ENCODE measurements around the gene THBD. TPM values are rescaled to one million over a fixed set of nuclear protein-coding genes. Genes with fewer than 3 reads are reported as not detected.

THBD gene, protein sequence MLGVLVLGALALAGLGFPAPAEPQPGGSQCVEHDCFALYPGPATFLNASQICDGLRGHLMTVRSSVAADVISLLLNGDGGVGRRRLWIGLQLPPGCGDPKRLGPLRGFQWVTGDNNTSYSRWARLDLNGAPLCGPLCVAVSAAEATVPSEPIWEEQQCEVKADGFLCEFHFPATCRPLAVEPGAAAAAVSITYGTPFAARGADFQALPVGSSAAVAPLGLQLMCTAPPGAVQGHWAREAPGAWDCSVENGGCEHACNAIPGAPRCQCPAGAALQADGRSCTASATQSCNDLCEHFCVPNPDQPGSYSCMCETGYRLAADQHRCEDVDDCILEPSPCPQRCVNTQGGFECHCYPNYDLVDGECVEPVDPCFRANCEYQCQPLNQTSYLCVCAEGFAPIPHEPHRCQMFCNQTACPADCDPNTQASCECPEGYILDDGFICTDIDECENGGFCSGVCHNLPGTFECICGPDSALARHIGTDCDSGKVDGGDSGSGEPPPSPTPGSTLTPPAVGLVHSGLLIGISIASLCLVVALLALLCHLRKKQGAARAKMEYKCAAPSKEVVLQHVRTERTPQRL
- 6.8 TPM for total RNA-seq

GRCh38 chr20:23049201-23050075 is at the start of gene THBD:
TSS of gene THBD (minus strand) at chr20:23049672. CDS start at chr20:23049504, 168 bp downstream.
- no peaks in the 10 kb centered on the region for H3K9me3 ChIP-seq (ENCODE audit: control insufficient read depth in 3 of 3, low read length in 3 of 3)
- peak within 1 kb of the TSS; percentile 77 to 93 (median 86) for H3K4me3 ChIP-seq (ENCODE audit: low read length in 3 of 3)
- H3K27ac ChIP-seq (ENCODE audit: low read depth, low read length), result peak within 1 kb of the TSS; percentile 94
- H3K36me3 ChIP-seq (ENCODE audit: control insufficient read depth in 3 of 3, insufficient read depth in 3 of 3, low read length in 3 of 3), result peaks cover 0 to 4% (median 0%) of the 10 kb centered on the region in 3 donors
- peak within 1 kb of the TSS; percentile 91 to 99 (median 98) for H3K9ac ChIP-seq (ENCODE audit: low read depth in 1 of 3, low read length in 3 of 3)
- peaks cover 49 to 70% (median 61%) of the 10 kb centered on the region in 3 donors for H3K4me1 ChIP-seq (ENCODE audit: control insufficient read depth in 3 of 3, insufficient read depth in 3 of 3, low read length in 3 of 3)
- no peaks in the 10 kb centered on the region for H3K27me3 ChIP-seq (ENCODE audit: control insufficient read depth in 3 of 3, insufficient read depth in 3 of 3, low read length in 3 of 3)

- H3K27me3 ChIP-seq (ENCODE audit: control insufficient read depth in 3 of 3, insufficient read depth in 3 of 3, low read length in 3 of 3), result no peaks in the 10 kb centered on the region
- H3K4me1 ChIP-seq (ENCODE audit: control insufficient read depth in 3 of 3, insufficient read depth in 3 of 3, low read length in 3 of 3), result peaks cover 8 to 19% (median 16%) of the 10 kb centered on the region in 3 donors
- no peaks in the 10 kb centered on the region for H3K9me3 ChIP-seq (ENCODE audit: control insufficient read depth in 3 of 3, low read length in 3 of 3)
- H3K9ac ChIP-seq (ENCODE audit: low read depth in 1 of 3, low read length in 3 of 3), result no peak overlapping the region
- no peak overlapping the region for H3K27ac ChIP-seq (ENCODE audit: low read depth, low read length)
- H3K36me3 ChIP-seq (ENCODE audit: control insufficient read depth in 3 of 3, insufficient read depth in 3 of 3, low read length in 3 of 3), result no peaks in the 10 kb centered on the region
- H3K4me3 ChIP-seq (ENCODE audit: low read length in 3 of 3), result no peak overlapping the region
These were observed 48.4 kb upstream of the THBD start for GRCh38 chr20:23097636-23098580.

DNA sequence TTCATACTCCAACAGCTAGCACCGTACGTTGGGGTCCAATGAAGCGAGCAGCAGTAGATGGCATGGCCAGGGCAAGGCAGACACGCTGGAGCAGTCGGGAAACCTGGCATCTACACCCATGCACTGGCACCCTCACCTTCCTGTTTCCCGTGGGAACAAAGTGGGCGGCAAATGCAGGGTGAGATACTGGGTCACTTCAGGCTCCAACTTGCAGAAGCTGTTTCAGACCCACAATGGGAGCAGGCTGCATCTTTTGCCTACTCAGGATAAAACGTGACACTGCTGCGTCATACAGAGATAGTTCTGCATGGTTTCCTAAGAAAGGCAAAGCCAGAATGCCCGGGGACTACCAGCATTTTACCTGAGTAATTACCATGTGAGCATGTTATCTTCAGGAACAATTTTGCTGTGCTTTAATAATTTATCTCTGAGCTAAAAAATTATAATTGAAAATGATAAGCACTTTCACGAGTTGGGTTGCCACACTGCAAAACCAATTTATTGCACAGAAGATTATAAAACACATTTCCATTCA is 47.6 kb upstream of the THBD start:
- H3K9me3 ChIP-seq (ENCODE audit: control insufficient read depth in 3 of 3, low read length in 3 of 3), result no peaks in the 10 kb centered on the region
- H3K27ac ChIP-seq (ENCODE audit: low read depth, low read length), result no peak overlapping the region
- no peaks in the 10 kb centered on the region for H3K36me3 ChIP-seq (ENCODE audit: control insufficient read depth in 3 of 3, insufficient read depth in 3 of 3, low read length in 3 of 3)
- no peak overlapping the region for H3K4me3 ChIP-seq (ENCODE audit: low read length in 3 of 3)
- H3K27me3 ChIP-seq (ENCODE audit: control insufficient read depth in 3 of 3, insufficient read depth in 3 of 3, low read length in 3 of 3), result no peaks in the 10 kb centered on the region
- H3K9ac ChIP-seq (ENCODE audit: low read depth in 1 of 3, low read length in 3 of 3), result no peak overlapping the region
- peaks cover 15 to 20% (median 19%) of the 10 kb centered on the region in 3 donors for H3K4me1 ChIP-seq (ENCODE audit: control insufficient read depth in 3 of 3, insufficient read depth in 3 of 3, low read length in 3 of 3)

DNA sequence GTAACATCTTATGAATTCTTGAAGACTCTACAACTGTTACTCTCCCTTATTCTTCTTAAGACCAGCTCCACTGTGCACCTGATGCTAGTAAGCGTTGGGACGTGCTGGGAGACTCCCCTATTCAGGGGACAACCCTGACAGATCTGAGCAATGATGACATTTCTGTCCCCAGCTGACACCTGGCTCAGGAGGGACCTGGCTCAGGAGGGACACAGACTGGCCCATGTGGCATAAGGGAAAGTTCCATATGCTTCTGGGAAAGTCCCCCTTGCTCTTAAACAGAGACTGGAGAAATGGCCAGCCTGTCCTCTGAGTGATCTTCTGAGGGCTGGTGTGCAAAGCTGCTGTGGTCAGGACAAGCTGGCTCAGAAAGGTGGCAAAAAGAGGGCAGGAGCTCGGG is 46.6 kb upstream of the THBD start:
- no peak overlapping the region for H3K4me3 ChIP-seq (ENCODE audit: low read length in 3 of 3)
- H3K36me3 ChIP-seq (ENCODE audit: control insufficient read depth in 3 of 3, insufficient read depth in 3 of 3, low read length in 3 of 3), result no peaks in the 10 kb centered on the region
- no peaks in the 10 kb centered on the region for H3K27me3 ChIP-seq (ENCODE audit: control insufficient read depth in 3 of 3, insufficient read depth in 3 of 3, low read length in 3 of 3)
- H3K4me1 ChIP-seq (ENCODE audit: control insufficient read depth in 3 of 3, insufficient read depth in 3 of 3, low read length in 3 of 3), result peaks cover 21 to 27% (median 27%) of the 10 kb centered on the region in 3 donors
- no peaks in the 10 kb centered on the region for H3K9me3 ChIP-seq (ENCODE audit: control insufficient read depth in 3 of 3, low read length in 3 of 3)
- no peak overlapping the region for H3K27ac ChIP-seq (ENCODE audit: low read depth, low read length)
- H3K9ac ChIP-seq (ENCODE audit: low read depth in 1 of 3, low read length in 3 of 3), result no peak overlapping the region

DNA sequence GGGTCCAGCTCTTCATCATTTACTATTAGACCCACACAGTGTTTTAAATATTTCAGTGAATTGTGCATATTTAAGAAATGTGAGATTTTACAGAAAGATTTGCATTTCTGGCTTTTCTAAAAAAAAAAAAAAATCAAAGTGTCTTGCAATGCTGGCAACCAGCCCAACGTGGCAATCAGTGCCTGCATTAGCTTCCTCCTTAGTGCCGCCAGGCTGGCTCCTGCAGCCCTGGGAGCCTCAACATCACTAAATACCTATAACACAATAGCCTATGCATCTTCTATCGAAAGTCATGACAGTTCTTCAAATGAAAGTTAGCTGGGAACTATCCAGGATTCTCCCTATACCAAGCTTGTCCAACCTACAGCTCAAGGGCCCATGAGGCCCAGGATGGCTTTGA is 46.0 kb upstream of the THBD start:
- no peak overlapping the region for H3K9ac ChIP-seq (ENCODE audit: low read depth in 1 of 3, low read length in 3 of 3)
- peaks cover 21 to 27% (median 27%) of the 10 kb centered on the region in 3 donors for H3K4me1 ChIP-seq (ENCODE audit: control insufficient read depth in 3 of 3, insufficient read depth in 3 of 3, low read length in 3 of 3)
- no peaks in the 10 kb centered on the region for H3K9me3 ChIP-seq (ENCODE audit: control insufficient read depth in 3 of 3, low read length in 3 of 3)
- no peaks in the 10 kb centered on the region for H3K27me3 ChIP-seq (ENCODE audit: control insufficient read depth in 3 of 3, insufficient read depth in 3 of 3, low read length in 3 of 3)
- H3K4me3 ChIP-seq (ENCODE audit: low read length in 3 of 3), result no peak overlapping the region
- no peak overlapping the region for H3K27ac ChIP-seq (ENCODE audit: low read depth, low read length)
- no peaks in the 10 kb centered on the region for H3K36me3 ChIP-seq (ENCODE audit: control insufficient read depth in 3 of 3, insufficient read depth in 3 of 3, low read length in 3 of 3)

DNA sequence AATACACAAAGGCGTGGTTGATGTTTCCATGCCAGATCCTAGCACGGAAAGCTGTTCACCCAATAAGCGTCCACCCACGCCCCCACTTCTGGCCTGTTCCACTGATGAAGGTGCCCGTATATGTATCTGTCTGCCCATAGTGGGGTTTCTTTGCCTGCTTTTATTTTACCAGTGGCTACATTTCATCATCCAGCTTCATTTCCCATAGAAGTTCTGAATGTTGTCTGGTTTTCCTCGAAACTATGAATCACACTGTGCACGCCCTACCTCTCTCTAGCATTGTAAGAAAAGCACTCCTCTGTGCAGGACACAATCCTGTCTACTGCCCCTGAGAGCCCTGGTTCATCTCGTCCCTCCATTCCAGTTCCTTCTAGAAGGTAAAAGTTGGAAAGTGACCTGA is 45.5 kb upstream of the THBD start:
- Histone ChIP-seq H3K27ac (ENCODE audit: low read depth, low read length) (no peak overlapping the region), H3K4me1 (ENCODE audit: control insufficient read depth in 3 of 3, insufficient read depth in 3 of 3, low read length in 3 of 3) (peaks cover 21 to 27% (median 27%) of the 10 kb centered on the region in 3 donors)

DNA sequence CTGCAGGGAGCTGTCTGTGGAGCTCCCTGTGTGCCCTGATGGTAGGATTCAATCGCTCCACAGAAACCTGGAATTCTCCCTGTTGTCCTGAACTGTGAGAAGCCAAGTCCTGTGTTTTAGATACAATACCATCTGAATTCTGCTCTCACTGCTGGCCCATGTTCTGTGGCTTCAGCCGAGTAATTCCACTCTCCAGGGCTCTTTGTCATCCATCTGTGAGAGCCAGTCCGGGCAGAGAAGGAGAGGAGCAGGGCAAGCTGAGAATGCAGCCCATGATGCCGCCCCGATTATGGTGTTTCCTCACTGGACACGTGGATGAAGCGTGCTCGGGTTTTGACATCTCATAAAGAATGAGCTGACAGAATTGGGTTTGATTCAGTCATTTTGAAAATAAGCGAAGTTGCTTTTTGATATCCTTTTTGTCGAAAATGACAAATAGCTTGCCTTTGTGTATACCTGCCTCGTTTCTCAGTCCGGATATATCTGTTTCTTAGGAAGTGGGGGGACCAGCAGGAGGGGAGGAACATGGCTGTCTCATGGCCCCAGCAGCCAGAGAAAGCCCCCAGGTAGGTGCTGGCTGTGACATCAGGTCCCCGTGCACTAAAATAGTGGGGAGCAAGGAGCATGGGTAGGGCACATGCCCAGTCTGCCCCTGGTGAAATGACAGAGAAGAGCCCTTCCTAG is 44.9 kb upstream of the THBD start:
- Histone ChIP-seq H3K27me3 (ENCODE audit: control insufficient read depth in 3 of 3, insufficient read depth in 3 of 3, low read length in 3 of 3) (no peaks in the 10 kb centered on the region), H3K27ac (ENCODE audit: low read depth, low read length) (no peak overlapping the region), H3K4me3 (ENCODE audit: low read length in 3 of 3) (no peak overlapping the region), H3K36me3 (ENCODE audit: control insufficient read depth in 3 of 3, insufficient read depth in 3 of 3, low read length in 3 of 3) (no peaks in the 10 kb centered on the region), H3K9me3 (ENCODE audit: control insufficient read depth in 3 of 3, low read length in 3 of 3) (no peaks in the 10 kb centered on the region), H3K9ac (ENCODE audit: low read depth in 1 of 3, low read length in 3 of 3) (no peak overlapping the region), H3K4me1 (ENCODE audit: control insufficient read depth in 3 of 3, insufficient read depth in 3 of 3, low read length in 3 of 3) (peaks cover 21 to 27% (median 27%) of the 10 kb centered on the region in 3 donors)

More for the DNA sequence above, 45.5 kb upstream of the THBD start:
- Histone ChIP-seq H3K27me3 (ENCODE audit: control insufficient read depth in 3 of 3, insufficient read depth in 3 of 3, low read length in 3 of 3) (no peaks in the 10 kb centered on the region), H3K9ac (ENCODE audit: low read depth in 1 of 3, low read length in 3 of 3) (no peak overlapping the region), H3K4me3 (ENCODE audit: low read length in 3 of 3) (no peak overlapping the region), H3K9me3 (ENCODE audit: control insufficient read depth in 3 of 3, low read length in 3 of 3) (no peaks in the 10 kb centered on the region), H3K36me3 (ENCODE audit: control insufficient read depth in 3 of 3, insufficient read depth in 3 of 3, low read length in 3 of 3) (no peaks in the 10 kb centered on the region)

GRCh38 chr20:23093613-23094012 is 44.1 kb upstream of the THBD start:
- Histone ChIP-seq H3K27ac (ENCODE audit: low read depth, low read length) (no peak overlapping the region), H3K27me3 (ENCODE audit: control insufficient read depth in 3 of 3, insufficient read depth in 3 of 3, low read length in 3 of 3) (no peaks in the 10 kb centered on the region), H3K9ac (ENCODE audit: low read depth in 1 of 3, low read length in 3 of 3) (no peak overlapping the region), H3K36me3 (ENCODE audit: control insufficient read depth in 3 of 3, insufficient read depth in 3 of 3, low read length in 3 of 3) (no peaks in the 10 kb centered on the region), H3K4me3 (ENCODE audit: low read length in 3 of 3) (no peak overlapping the region), H3K9me3 (ENCODE audit: control insufficient read depth in 3 of 3, low read length in 3 of 3) (no peaks in the 10 kb centered on the region), H3K4me1 (ENCODE audit: control insufficient read depth in 3 of 3, insufficient read depth in 3 of 3, low read length in 3 of 3) (peaks cover 21 to 27% (median 27%) of the 10 kb centered on the region in 3 donors)
